Kasumi-1 (cell line): Measurements from ENCODE around the gene ENTPD3.

ENCODE experiments used
- DNase-seq, 2 experiments: peaks; one replicate each; lab custom pipeline; 2025; lab: John Stamatoyannopoulos, UW

Gene ENTPD3

GRCh38 chr3:40404591-40405198 is 17.7 kb downstream of the ENTPD3 start:
- no peak for DNase-seq

GRCh38 chr3:40407007-40407406 is 20.0 kb downstream of the ENTPD3 start:
- no peak for DNase-seq

GRCh38 chr3:40407611-40408010 is 20.6 kb downstream of the ENTPD3 start:
- no peak for DNase-seq

- DNase-seq, result no peak
These were observed 27.3 kb downstream of the ENTPD3 start for GRCh38 chr3:40414270-40414669.

DNA sequence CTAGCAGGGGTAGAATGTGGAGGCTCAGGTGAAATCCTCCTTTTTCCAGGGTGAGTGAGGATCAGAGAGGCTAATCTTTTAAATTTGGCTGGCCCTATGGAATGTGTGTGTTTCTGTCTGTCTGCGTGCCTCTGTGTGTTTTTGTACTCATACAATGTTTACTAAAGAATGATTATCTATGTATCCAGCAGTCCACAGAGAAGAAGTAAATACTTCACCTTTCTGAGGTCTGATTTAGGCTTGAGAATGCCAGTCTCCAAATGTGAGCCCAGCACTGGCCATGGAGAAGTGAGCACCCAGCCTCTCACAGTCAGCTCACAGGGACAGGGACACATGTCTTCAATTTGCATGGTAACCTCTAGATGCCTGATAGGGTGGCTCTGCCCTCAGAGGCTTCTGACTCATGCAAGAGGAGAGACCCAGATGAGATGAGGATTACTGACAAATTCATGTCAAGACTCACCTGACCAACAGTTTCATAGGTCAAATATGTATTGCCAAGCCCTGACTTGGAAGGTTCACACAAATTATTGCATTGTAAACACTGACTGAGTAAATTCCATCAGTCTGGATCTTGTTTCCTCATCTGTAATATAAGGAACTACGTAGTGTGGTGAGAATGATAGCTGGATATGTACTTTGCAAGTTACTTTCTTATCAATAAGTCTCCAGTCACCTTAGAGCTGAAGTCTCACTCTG is 31.0 kb downstream of the ENTPD3 start:
- no peak for DNase-seq

- DNase-seq, result no peak
These were observed 35.9 kb downstream of the ENTPD3 start for GRCh38 chr3:40422861-40423260.

- no peak for DNase-seq
These were observed 40.2 kb downstream of the ENTPD3 start for GRCh38 chr3:40427045-40427669.

- no peak for DNase-seq
These were observed 45.8 kb downstream of the ENTPD3 start for GRCh38 chr3:40432793-40433192.

DNA sequence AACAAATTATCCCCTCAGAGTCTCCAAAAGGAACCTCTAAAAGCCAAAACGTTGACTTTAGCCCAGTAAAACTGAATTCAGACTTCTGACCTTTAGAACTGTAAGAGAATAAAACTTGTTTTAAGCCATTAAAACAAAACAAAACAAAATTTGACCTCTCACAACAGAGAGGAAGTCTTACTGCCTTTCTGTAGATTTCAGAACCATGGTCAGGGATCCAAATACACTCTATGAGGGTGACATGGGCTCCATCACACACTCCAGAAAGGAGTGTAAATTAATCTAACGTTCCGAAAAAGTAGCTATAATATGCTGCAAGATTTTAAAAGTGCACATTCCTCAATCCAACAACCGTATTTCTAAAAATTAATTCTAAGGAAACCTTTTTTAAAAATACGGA is 50.9 kb downstream of the ENTPD3 start:
- peak in 1 of 2 experiments; percentile 15 for DNase-seq

DNA sequence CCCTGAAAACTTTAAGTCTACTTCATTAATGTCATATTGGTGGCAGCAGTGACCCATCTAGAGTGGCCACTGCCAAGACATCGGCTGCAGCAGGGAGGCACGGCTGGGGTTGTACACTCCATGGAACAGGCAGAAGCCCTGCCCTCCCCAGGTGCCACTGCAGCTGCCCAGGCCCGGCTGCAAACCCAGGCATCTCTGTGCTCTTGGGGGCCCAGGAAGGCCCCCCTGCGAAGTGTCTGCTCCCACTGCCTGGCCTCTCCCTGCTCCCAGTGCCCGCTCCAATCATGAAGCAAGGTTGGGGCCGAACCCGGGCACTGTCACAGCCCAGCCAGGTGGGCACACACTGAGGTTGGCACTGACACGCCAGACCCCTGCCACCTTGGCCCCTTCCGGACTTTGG is 58.1 kb downstream of the ENTPD3 start:
- no peak for DNase-seq

DNA sequence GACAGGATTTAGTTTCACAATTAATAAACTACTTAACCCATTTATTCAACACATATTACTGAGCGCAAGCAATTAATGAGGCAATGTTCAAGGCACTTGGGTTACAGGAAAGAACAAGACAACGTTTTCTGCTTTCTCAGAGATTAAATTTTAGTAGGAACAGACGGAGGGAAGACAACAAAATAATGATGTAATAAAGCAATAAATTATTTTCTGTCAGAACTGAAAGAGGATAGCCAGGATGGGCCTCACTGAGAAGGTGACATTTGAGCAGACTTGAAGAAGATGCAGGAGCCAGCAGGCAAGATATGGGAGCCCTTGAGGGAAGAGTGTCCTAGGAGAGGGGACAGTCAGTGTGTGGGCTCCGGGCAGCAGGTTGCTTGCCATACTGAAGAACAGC is 58.9 kb downstream of the ENTPD3 start:
- no peak for DNase-seq

- no peak for DNase-seq
These were observed 63.5 kb downstream of the ENTPD3 start for GRCh38 chr3:40450438-40450837.

DNA sequence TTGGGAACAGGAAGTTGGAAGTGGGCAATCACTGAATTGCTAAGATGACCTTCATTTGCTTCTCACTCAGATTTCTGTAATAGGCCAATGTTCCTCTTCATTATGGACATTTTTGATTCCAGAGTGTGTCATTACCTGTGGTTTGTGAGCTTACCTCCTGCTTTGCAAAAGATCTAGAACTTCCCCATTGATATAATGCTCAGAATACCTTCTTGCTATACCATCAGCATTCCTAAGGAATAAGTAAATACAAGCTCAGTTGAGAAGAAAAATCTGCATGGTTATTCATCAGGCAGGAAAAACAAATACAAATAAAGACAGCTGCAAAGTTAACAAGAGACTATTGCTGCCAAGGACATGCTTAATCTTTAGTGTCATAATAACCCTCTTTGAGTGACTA is 64.6 kb downstream of the ENTPD3 start:
- DNase-seq, result no peak

GRCh38 chr3:40452057-40452456 is 65.1 kb downstream of the ENTPD3 start:
- DNase-seq, result no peak

- no peak for DNase-seq
These were observed 65.5 kb downstream of the ENTPD3 start for GRCh38 chr3:40452562-40452875.

DNA sequence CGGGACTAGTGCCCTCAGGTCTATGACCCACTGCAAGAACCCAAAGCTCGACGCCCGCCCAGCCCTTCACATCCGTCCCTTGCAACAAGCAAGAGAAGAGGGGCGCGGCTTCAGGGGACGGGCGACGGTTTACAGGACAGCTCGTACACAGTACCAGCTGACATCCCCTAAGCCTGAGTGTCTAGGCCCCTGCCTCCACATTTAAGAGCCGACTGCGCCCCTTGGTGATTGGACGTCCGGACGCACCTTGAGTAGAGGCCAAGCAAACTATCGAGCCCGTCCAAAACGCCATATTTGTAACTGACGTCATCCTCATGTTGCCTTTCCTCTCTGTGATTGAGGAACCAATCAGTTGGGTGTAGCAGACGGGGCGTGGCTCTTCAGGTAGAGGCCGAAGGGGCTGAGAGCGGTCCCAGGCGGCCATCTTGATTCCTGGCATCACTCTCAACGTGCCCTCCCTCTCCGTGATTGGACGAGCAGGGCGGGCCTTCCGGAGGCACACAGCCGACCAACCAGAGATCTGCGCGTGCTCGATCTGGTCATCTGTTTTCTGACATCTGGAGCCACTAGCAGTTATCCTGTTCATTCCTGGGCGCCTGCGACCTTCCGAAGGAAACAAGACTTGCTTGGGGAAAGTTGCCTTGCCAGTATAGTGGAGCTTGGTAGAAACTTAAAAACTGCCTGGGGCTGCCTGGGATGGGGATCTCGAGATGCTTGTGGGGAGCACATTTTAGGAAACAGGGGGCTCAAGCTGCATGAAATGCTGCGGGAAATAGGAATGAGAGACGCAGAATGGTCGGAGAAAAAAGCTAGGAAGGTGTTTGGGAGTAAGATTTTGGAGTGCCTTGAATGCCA is 66.1 kb downstream of the ENTPD3 start:
- DNase-seq, result peak; percentile 99

DNA sequence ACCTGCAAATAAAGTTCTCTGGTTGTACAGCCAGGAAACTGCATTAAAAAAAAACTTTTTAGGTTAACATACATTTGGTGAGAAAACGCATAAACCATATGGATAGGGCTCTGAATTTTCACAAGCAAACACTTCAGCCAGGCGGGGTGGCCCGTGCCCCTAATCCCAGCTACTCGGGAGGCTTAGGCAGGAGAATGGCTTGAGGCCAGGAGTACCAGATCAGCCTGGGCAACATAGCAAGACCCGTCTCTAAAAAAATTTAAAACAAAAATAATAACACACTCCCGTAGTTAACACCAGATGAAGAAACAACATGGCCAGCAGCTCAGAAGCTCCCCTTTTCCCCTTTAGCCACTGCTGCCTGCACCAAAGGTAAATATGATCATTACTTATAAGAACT is 66.9 kb downstream of the ENTPD3 start:
- DNase-seq, result no peak

GRCh38 chr3:40455328-40455727 is 68.3 kb downstream of the ENTPD3 start:
- no peak for DNase-seq

- no peak for DNase-seq
These were observed 69.4 kb downstream of the ENTPD3 start for GRCh38 chr3:40456279-40456939.

- peak; percentile 93 for DNase-seq
These were observed 70.2 kb downstream of the ENTPD3 start, which contains the start of gene RPL14 for GRCh38 chr3:40456940-40457823. RPL14 (plus strand) TSS chr3:40457339; CDS start chr3:40457472, 133 bp downstream.

GRCh38 chr3:40458473-40458872 is 71.5 kb downstream of the ENTPD3 start:
- no peak for DNase-seq
